ENCODE data around the gene XRN1. TPM values are rescaled to one million over a fixed set of nuclear protein-coding genes. Genes with fewer than 3 reads are reported as not detected.
A peak's percentile ranks its signal among the peaks of the same experiment; 100 is the strongest.
"Not testable (repeated sequence)": the region's sequence is repeated elsewhere in the genome, so short reads cannot be mapped to it uniquely, and the experiment has no call there.

XRN1 gene
- total RNA-seq, 3 donors from 2014 or later (not counting 1 experiment from before 2014, with no cell fraction given) = 116 to 141 (median 128) TPM

DNA sequence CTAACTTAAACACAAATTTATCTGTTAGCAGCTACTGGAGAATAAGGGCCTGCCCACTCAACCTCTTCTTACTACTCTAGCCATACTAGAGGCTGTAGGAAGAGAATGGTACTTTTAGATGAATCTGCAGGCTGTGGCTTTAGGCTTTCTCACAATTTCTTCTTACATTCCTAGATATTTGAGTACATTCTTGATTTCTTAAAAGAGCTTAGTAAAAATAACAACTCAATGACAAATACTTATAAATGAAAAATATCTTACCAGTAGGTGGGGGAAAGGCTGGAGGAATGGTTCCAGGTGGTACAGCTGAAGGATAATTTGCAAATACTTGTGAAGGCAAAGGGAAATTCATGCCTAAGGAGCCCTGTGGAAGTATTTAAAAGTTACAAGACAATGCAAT, 129.5 kb downstream of the XRN1 start:
- H3K36me3 Mint-ChIP-seq = peaks cover 9% of the 10 kb centered on the region
- no peak for DNase-seq
- no peak overlapping the region for H3K27ac ChIP-seq (ENCODE audit: low read length)

DNA sequence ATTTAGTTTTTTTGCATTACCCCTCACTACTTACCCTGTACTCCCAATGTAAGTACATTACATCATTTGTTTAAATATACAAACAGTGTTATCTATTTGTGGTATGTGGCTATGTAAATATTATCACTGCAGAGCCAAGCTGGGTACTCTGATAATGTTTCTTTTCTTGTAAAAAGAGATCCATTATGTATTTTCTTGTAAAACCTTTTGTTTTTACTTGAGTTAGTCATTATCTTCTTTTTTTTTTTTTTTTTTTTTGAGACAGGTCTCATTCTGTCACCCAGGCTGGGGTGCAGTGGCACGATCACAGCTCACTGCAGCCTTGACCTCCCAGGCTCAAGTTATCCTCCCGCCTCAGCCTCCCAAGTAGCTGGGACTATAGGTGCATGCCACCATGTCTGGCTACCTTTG, 131.9 kb downstream of the XRN1 start:
- H3K36me3 Mint-ChIP-seq; H3K4me1 Mint-ChIP-seq; H3K27ac ChIP-seq (ENCODE audit: low read length); H3K9me3 ChIP-seq (ENCODE audit: control insufficient read depth, insufficient read depth, low read length); H3K27me3 ChIP-seq (ENCODE audit: control insufficient read depth, insufficient read depth, low read length); H3K27me3 Mint-ChIP-seq (ENCODE audit: low read depth in 2 of 2); H3K4me1 ChIP-seq (ENCODE audit: control insufficient read depth, insufficient read depth, low read length); DNase-seq; H3K4me3 ChIP-seq (ENCODE audit: low read length); H3K4me3 Mint-ChIP-seq; ATAC-seq; H3K9me3 Mint-ChIP-seq; H3K27ac Mint-ChIP-seq; intact Hi-C loops (cut with micrococcal nuclease): not testable (repeated sequence)
- WGBS (ENCODE audit: insufficient coverage) = 100% methylated on average over 2 of the region's 2 CpGs
- peaks cover 48% of the 10 kb centered on the region for H3K36me3 ChIP-seq (ENCODE audit: control insufficient read depth, insufficient read depth, low read length)

More for the DNA sequence above, 129.5 kb downstream of the XRN1 start:
- Histone ChIP-seq H3K4me1 (ENCODE audit: control insufficient read depth, insufficient read depth, low read length) (no peaks in the 10 kb centered on the region), H3K36me3 (ENCODE audit: control insufficient read depth, insufficient read depth, low read length) (peaks cover 29% of the 10 kb centered on the region), H3K9me3 (ENCODE audit: control insufficient read depth, insufficient read depth, low read length) (no peaks in the 10 kb centered on the region), H3K4me3 (ENCODE audit: low read length) (no peak overlapping the region), H3K27me3 (ENCODE audit: control insufficient read depth, insufficient read depth, low read length) (no peaks in the 10 kb centered on the region)
- peak overlapping the region in 1 of 2 donors; percentile 18 for H3K27ac Mint-ChIP-seq
- intact Hi-C loops (cut with micrococcal nuclease) = no loop called here
- no peak for ATAC-seq
- H3K4me3 Mint-ChIP-seq = no peak overlapping the region
- TF ChIP-seq, protein P1, sequence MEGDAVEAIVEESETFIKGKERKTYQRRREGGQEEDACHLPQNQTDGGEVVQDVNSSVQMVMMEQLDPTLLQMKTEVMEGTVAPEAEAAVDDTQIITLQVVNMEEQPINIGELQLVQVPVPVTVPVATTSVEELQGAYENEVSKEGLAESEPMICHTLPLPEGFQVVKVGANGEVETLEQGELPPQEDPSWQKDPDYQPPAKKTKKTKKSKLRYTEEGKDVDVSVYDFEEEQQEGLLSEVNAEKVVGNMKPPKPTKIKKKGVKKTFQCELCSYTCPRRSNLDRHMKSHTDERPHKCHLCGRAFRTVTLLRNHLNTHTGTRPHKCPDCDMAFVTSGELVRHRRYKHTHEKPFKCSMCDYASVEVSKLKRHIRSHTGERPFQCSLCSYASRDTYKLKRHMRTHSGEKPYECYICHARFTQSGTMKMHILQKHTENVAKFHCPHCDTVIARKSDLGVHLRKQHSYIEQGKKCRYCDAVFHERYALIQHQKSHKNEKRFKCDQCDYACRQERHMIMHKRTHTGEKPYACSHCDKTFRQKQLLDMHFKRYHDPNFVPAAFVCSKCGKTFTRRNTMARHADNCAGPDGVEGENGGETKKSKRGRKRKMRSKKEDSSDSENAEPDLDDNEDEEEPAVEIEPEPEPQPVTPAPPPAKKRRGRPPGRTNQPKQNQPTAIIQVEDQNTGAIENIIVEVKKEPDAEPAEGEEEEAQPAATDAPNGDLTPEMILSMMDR (IDR thresholded peaks at IDR 0.05) = no peak
- no peaks in the 10 kb centered on the region for H3K9me3 Mint-ChIP-seq
- H3K27me3 Mint-ChIP-seq (ENCODE audit: low read depth in 2 of 2) = no peaks in the 10 kb centered on the region
- no peaks in the 10 kb centered on the region for H3K4me1 Mint-ChIP-seq

DNA sequence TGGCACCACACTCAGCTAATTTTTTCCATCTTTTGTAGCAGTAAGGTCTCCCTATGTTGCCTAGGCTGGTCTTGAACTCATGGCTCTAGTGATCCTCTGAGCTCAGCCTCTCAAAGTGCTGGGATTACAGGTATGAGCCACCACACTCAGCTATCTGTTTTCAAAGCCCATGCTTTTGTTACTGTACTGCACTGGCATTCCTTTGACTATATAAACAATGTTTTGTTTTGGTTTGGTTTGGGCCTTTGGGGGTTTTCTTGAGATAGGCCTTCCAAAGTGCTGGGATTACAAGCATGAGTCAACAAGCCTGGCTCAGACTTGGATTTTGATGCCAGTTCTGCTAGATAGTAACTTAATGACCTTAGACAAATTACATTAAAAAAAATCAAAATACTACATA, 132.8 kb downstream of the XRN1 start:
- Mint-ChIP-seq H3K27ac (no peak overlapping the region), H3K4me1 (no peaks in the 10 kb centered on the region), H3K4me3 (no peak overlapping the region), H3K36me3 (peaks cover 9% of the 10 kb centered on the region), H3K9me3 (no peaks in the 10 kb centered on the region), H3K27me3 (ENCODE audit: low read depth in 2 of 2) (no peaks in the 10 kb centered on the region)
- Histone ChIP-seq H3K4me1 (ENCODE audit: control insufficient read depth, insufficient read depth, low read length) (no peaks in the 10 kb centered on the region), H3K9me3 (ENCODE audit: control insufficient read depth, insufficient read depth, low read length) (no peaks in the 10 kb centered on the region), H3K27me3 (ENCODE audit: control insufficient read depth, insufficient read depth, low read length) (no peaks in the 10 kb centered on the region), H3K27ac (ENCODE audit: low read length) (no peak overlapping the region), H3K36me3 (ENCODE audit: control insufficient read depth, insufficient read depth, low read length) (peaks cover 55% of the 10 kb centered on the region), H3K4me3 (ENCODE audit: low read length) (no peak overlapping the region)
- intact Hi-C loops (cut with micrococcal nuclease) = no loop called here
- DNase-seq (no peak), ATAC-seq (no peak)
- TF ChIP-seq, protein P1 (IDR thresholded peaks at IDR 0.05) = no peak

DNA sequence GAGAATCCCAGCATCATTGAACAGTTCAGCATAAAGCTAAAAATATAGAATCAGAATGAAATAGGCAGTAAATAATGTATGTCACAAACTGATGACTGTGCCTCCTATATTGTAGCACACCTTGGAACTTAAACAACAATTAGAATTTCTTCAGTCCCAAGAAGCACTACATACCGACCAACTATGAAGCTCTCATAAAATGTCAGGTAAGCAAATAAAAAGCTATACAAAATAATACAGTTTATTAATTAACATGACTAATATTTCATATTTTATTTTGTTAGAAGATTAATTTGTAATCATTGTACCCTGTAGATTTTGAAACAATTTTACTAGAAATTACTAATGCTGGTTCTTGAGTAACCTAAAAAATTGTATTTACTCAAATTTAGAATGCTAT, 137.4 kb downstream of the XRN1 start:
- no peaks in the 10 kb centered on the region for H3K4me1 ChIP-seq (ENCODE audit: control insufficient read depth, insufficient read depth, low read length)
- Mint-ChIP-seq H3K4me3 (no peak overlapping the region), H3K36me3 (no peaks in the 10 kb centered on the region), H3K27me3 (ENCODE audit: low read depth in 2 of 2) (no peaks in the 10 kb centered on the region), H3K27ac (no peak overlapping the region), H3K4me1 (no peaks in the 10 kb centered on the region), H3K9me3 (no peaks in the 10 kb centered on the region)
- TF ChIP-seq, protein P1 (IDR thresholded peaks at IDR 0.05) = no peak
- H3K36me3 ChIP-seq (ENCODE audit: control insufficient read depth, insufficient read depth, low read length) = peaks cover 45% of the 10 kb centered on the region
- no CpG with 5 or more reads among the region's 1 CpG for WGBS (ENCODE audit: insufficient coverage)
- DNase-seq = no peak
- H3K9me3 ChIP-seq (ENCODE audit: control insufficient read depth, insufficient read depth, low read length) = no peaks in the 10 kb centered on the region
- intact Hi-C loops (cut with micrococcal nuclease) = no loop called here
- no peak overlapping the region for H3K4me3 ChIP-seq (ENCODE audit: low read length)
- ATAC-seq = no peak
- no peak overlapping the region for H3K27ac ChIP-seq (ENCODE audit: low read length)
- no peaks in the 10 kb centered on the region for H3K27me3 ChIP-seq (ENCODE audit: control insufficient read depth, insufficient read depth, low read length)

DNA sequence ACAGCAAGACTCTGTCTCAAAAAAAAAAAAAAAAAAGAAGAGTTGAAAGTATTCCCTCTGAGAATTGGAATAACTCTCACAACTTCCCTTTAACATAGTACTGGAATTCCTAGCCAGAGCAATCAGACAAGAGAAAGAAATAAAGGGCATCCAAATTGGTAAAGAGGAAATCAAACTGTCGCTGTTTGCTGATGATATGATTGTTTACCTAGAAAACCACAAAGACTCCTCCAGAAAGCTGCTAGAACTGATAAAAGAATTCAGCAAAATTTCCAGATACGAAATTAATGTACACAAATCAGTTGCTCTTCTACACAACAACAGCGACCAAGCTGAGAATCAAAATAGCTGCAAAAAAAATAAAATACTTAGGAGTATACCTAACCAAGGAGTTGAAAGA, 145.0 kb downstream of the XRN1 start:
- not testable (repeated sequence) for H3K4me1 ChIP-seq (ENCODE audit: control insufficient read depth, insufficient read depth, low read length); H3K27ac ChIP-seq (ENCODE audit: low read length)
- 100% methylated on average over 3 of the region's 3 CpGs for WGBS (ENCODE audit: insufficient coverage)

More for the DNA sequence above, 145.0 kb downstream of the XRN1 start:
- H3K4me1 Mint-ChIP-seq; H3K4me3 Mint-ChIP-seq; H3K27me3 Mint-ChIP-seq (ENCODE audit: low read depth in 2 of 2); H3K27me3 ChIP-seq (ENCODE audit: control insufficient read depth, insufficient read depth, low read length); intact Hi-C loops (cut with micrococcal nuclease); ATAC-seq; H3K9me3 Mint-ChIP-seq; H3K4me3 ChIP-seq (ENCODE audit: low read length); H3K9me3 ChIP-seq (ENCODE audit: control insufficient read depth, insufficient read depth, low read length); H3K36me3 ChIP-seq (ENCODE audit: control insufficient read depth, insufficient read depth, low read length); DNase-seq: not testable (repeated sequence)
- H3K27ac Mint-ChIP-seq = peak overlapping the region in 1 of 2 donors; percentile 56
- peaks cover 26% of the 10 kb centered on the region for H3K36me3 Mint-ChIP-seq
